ENCODE measurements around the gene TAF11.
"Not testable (repeated sequence)": the region's sequence is repeated elsewhere in the genome, so short reads cannot be mapped to it uniquely, and the experiment has no call there.

Gene TAF11

GRCh38 chr6:34887753-34888513 is at the start of gene TAF11:
TSS of gene TAF11 (minus strand) at chr6:34888042. CDS start at chr6:34887957, 85 bp downstream.
- peak; percentile 96 for DNase-seq

GRCh38 chr6:34934516-34934915 is 46.7 kb upstream of the TAF11 start:
- DNase-seq: no peak

- not testable (repeated sequence) for DNase-seq
Observed at GRCh38 chr6:34932202-34932601, 44.4 kb upstream of the TAF11 start.

GRCh38 chr6:34930221-34930620 is 42.4 kb upstream of the TAF11 start:
- DNase-seq: no peak

- no peak for DNase-seq
Observed at GRCh38 chr6:34929241-34929978, 41.6 kb upstream of the TAF11 start.

- DNase-seq: no peak
Observed at GRCh38 chr6:34928695-34929094, 40.9 kb upstream of the TAF11 start.

GRCh38 chr6:34928220-34928619 is 40.4 kb upstream of the TAF11 start:
- no peak for DNase-seq

GRCh38 chr6:34926655-34927054 is 38.8 kb upstream of the TAF11 start:
- DNase-seq: peak; percentile 51

- DNase-seq: peak; percentile 52
Observed at GRCh38 chr6:34924831-34925625, 37.2 kb upstream of the TAF11 start.

- peak; percentile 64 for DNase-seq
Observed at GRCh38 chr6:34922177-34922663, 34.4 kb upstream of the TAF11 start.

- no peak for DNase-seq
Observed at GRCh38 chr6:34920097-34920496, 32.3 kb upstream of the TAF11 start.

- DNase-seq: no peak
Observed at GRCh38 chr6:34919651-34920050, 31.8 kb upstream of the TAF11 start.

GRCh38 chr6:34917626-34918285 is 29.9 kb upstream of the TAF11 start:
- DNase-seq: no peak

- no peak for DNase-seq
Observed at GRCh38 chr6:34916348-34916967, 28.6 kb upstream of the TAF11 start.

GRCh38 chr6:34914358-34914757 is 26.5 kb upstream of the TAF11 start:
- DNase-seq: no peak

GRCh38 chr6:34912715-34913464 is 25.0 kb upstream of the TAF11 start:
- no peak for DNase-seq

- DNase-seq: no peak
Observed at GRCh38 chr6:34911822-34912221, 24.0 kb upstream of the TAF11 start.

GRCh38 chr6:34909320-34909883 is 21.6 kb upstream of the TAF11 start:
- DNase-seq: no peak

- DNase-seq: no peak
Observed at GRCh38 chr6:34908194-34908593, 20.4 kb upstream of the TAF11 start.

- DNase-seq: no peak
Observed at GRCh38 chr6:34906826-34907225, 19.0 kb upstream of the TAF11 start.

GRCh38 chr6:34904990-34905613 is 17.3 kb upstream of the TAF11 start:
- no peak for DNase-seq
